ENCODE data around the gene CENPM. TPM values are rescaled to one million over a fixed set of nuclear protein-coding genes. Genes with fewer than 3 reads are reported as not detected.

CENPM gene
- total RNA-seq, 1 experiment from 2014 or later, result 39.8 TPM

DNA sequence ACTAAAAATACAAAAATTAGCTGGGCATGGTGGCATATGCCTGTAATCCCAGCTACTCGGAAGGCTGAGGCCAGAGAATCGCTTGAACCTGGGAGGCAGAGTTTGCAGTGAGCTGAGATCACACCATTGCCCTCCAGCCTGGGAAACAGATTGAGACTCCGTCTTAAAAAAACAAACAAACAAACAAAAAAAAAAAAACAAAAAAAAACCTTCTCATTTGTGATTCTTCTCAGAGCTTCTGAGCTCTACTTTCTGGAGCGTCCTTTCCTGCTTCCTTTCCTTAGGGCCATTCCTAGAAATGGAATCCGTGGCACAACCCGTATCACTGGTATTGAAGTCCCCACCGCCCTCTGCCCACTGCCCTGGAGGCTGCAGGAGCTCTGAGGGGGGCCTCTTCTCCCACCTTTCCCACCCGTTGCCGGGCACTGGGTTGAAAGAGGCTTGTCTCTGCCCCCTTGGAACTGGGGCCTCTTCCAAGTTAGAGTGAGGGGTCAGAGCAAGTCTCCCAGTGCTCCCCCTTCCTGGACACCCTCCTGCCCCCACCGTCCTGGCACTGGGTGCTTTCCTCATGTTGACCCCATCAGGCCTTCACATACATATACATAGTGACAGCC lies 30.1 kb downstream of the CENPM start:
- in situ Hi-C loops (cut with HindIII; ENCODE audit: low pct_unique_long_range_greater_than_20kb, low sequenced_read_pairs), result no loop called here
- H3K27ac ChIP-seq (ENCODE audit: low read length), result no peak overlapping the region
- no peak overlapping the region for H3K4me3 ChIP-seq (ENCODE audit: low read depth in 2 of 2, low read length in 2 of 2)
- DNase-seq (ENCODE audit: low read depth, low spot score) (no peak), ATAC-seq (no peak)
- no TSS peak for BruUV-seq (replicated peaks)
- ChIA-PET CTCF (interaction anchor here (0.7 kb wide), 1 partner anchor 220 kb away, joined by 3 read pairs; no protein-coding TSS in a partner anchor), POLR2A (no interaction called here)
- no peaks in the 10 kb centered on the region for H3K27me3 ChIP-seq (ENCODE audit: control insufficient read depth, insufficient read depth, low read length)
- intact Hi-C loops (cut with micrococcal nuclease; ENCODE audit: unreplicated experiment), result no loop called here
- no peaks in the 10 kb centered on the region for H3K36me3 ChIP-seq (ENCODE audit: control insufficient read depth, insufficient read depth, low read length)
- TF ChIP-seq, protein P1, sequence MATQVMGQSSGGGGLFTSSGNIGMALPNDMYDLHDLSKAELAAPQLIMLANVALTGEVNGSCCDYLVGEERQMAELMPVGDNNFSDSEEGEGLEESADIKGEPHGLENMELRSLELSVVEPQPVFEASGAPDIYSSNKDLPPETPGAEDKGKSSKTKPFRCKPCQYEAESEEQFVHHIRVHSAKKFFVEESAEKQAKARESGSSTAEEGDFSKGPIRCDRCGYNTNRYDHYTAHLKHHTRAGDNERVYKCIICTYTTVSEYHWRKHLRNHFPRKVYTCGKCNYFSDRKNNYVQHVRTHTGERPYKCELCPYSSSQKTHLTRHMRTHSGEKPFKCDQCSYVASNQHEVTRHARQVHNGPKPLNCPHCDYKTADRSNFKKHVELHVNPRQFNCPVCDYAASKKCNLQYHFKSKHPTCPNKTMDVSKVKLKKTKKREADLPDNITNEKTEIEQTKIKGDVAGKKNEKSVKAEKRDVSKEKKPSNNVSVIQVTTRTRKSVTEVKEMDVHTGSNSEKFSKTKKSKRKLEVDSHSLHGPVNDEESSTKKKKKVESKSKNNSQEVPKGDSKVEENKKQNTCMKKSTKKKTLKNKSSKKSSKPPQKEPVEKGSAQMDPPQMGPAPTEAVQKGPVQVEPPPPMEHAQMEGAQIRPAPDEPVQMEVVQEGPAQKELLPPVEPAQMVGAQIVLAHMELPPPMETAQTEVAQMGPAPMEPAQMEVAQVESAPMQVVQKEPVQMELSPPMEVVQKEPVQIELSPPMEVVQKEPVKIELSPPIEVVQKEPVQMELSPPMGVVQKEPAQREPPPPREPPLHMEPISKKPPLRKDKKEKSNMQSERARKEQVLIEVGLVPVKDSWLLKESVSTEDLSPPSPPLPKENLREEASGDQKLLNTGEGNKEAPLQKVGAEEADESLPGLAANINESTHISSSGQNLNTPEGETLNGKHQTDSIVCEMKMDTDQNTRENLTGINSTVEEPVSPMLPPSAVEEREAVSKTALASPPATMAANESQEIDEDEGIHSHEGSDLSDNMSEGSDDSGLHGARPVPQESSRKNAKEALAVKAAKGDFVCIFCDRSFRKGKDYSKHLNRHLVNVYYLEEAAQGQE (IDR thresholded peaks at IDR 0.05; ENCODE audit: insufficient read depth in 1 of 2, low read depth in 2 of 2, low read length in 1 of 2), result no peak
- TF ChIP-seq TCF7L2 (IDR thresholded peaks at IDR 0.05; ENCODE audit: low read depth, low read length), result no peak
- no peaks in the 10 kb centered on the region; the same call in 1 of the 2 replicates for H3K4me1 ChIP-seq (ENCODE audit: control insufficient read depth, insufficient read depth, low read length)
- H3K9me3 ChIP-seq (ENCODE audit: control insufficient read depth, insufficient read depth, low read depth, low read length), result no peaks in the 10 kb centered on the region

DNA sequence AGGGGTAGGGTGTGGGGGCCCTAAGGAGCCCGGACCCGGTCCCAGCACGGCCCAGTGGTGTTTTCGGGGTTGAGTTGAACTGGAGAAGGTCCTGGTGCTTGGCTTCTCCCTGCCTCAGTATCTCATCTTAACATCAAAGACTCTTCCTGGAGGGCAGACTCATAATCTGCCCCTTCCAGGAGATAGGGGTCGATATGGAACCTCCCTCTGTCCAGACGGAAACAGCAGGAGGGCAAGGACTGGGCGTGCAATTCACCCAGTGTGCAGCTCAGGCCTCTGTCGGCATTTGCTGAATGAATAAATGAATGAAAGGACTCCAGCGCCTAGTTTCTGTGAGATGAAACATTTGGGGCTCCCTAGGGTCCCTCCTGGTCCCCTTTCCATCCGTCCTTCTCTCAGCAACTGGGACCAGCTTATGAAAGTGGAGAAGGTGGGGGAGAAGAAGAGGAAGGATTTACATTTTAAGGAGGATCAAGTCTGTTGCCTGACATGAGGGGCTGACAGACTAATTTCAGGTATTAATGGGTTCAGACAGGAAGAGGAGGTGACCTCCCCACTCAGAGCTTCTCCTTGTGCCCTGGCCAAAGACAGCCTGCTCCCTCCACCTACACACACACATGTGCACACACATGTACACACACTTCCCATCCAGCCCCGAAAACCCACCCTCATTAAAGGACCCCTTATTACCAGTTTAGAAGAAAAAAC lies 31.0 kb downstream of the CENPM start:
- intact Hi-C loops (cut with micrococcal nuclease; ENCODE audit: unreplicated experiment), result no loop called here
- no peak overlapping the region for H3K4me3 ChIP-seq (ENCODE audit: low read depth in 2 of 2, low read length in 2 of 2)
- ChIA-PET CTCF (interaction anchor here (0.7 kb wide), 1 partner anchor 219 kb away, joined by 3 read pairs; no protein-coding TSS in a partner anchor), POLR2A (no interaction called here)
- in situ Hi-C loops (cut with HindIII; ENCODE audit: low pct_unique_long_range_greater_than_20kb, low sequenced_read_pairs), result no loop called here
- no peak overlapping the region for H3K27ac ChIP-seq (ENCODE audit: low read length)
- no peaks in the 10 kb centered on the region for H3K27me3 ChIP-seq (ENCODE audit: control insufficient read depth, insufficient read depth, low read length)
- no peaks in the 10 kb centered on the region; the same call in 1 of the 2 replicates for H3K4me1 ChIP-seq (ENCODE audit: control insufficient read depth, insufficient read depth, low read length)
- no peaks in the 10 kb centered on the region for H3K9me3 ChIP-seq (ENCODE audit: control insufficient read depth, insufficient read depth, low read depth, low read length)
- ATAC-seq, result no peak
- H3K36me3 ChIP-seq (ENCODE audit: control insufficient read depth, insufficient read depth, low read length), result no peaks in the 10 kb centered on the region
- TF ChIP-seq TCF7L2 (IDR thresholded peaks at IDR 0.05; ENCODE audit: low read depth, low read length), result no peak
- TF ChIP-seq, protein P1 (IDR thresholded peaks at IDR 0.05; ENCODE audit: insufficient read depth in 1 of 2, low read depth in 2 of 2, low read length in 1 of 2), result no peak
- no peak for TF ChIP-seq POLR2AphosphoS5 (IDR thresholded peaks at IDR 0.05; ENCODE audit: low read depth, low read length)
- TF ChIP-seq, protein P2, sequence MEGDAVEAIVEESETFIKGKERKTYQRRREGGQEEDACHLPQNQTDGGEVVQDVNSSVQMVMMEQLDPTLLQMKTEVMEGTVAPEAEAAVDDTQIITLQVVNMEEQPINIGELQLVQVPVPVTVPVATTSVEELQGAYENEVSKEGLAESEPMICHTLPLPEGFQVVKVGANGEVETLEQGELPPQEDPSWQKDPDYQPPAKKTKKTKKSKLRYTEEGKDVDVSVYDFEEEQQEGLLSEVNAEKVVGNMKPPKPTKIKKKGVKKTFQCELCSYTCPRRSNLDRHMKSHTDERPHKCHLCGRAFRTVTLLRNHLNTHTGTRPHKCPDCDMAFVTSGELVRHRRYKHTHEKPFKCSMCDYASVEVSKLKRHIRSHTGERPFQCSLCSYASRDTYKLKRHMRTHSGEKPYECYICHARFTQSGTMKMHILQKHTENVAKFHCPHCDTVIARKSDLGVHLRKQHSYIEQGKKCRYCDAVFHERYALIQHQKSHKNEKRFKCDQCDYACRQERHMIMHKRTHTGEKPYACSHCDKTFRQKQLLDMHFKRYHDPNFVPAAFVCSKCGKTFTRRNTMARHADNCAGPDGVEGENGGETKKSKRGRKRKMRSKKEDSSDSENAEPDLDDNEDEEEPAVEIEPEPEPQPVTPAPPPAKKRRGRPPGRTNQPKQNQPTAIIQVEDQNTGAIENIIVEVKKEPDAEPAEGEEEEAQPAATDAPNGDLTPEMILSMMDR (IDR thresholded peaks at IDR 0.05), result no peak
- no peak for TF ChIP-seq SIN3A (IDR thresholded peaks at IDR 0.05; ENCODE audit: borderline replicate concordance, insufficient read depth, low read depth, low read length)
- BruUV-seq (replicated peaks), result no TSS peak
- no peak for DNase-seq (ENCODE audit: low read depth, low spot score)

Measured in Panc1 (cell line).